Heart right ventricle (tissue), 16 donors: ENCODE results near the gene XPNPEP1. TPM values are rescaled to one million over a fixed set of nuclear protein-coding genes. Genes with fewer than 3 reads are reported as not detected.

Experiments
- ATAC-seq, 8 donors: fragments of 200-7000 bp; cut with Tn5 transposase; one replicate each; pipeline ENCODE4 v1.9.1; 2020; ENCODE audit warnings: mild to moderate bottlenecking in 8 of 8, moderate library complexity in 8 of 8, moderate number of reproducible peaks in 1 of 8
- DNase-seq, 2 donors: peaks; one replicate each; pipeline ENCODE4 v3.0.0-alpha.2; 2020
- H3K27ac ChIP-seq, 10 donors: fragments of 200-600 bp; sonication (generic) in 2 of 10; one replicate each; pipeline versions ENCODE4 v1.5.0 to v1.8.0; 2020 to 2022; ENCODE audit warnings: mild to moderate bottlenecking in 3 of 10
- H3K27me3 ChIP-seq, 7 donors: fragments of 200-600 bp; one replicate each; pipeline ENCODE4 v1.8.0; 2021 to 2022; ENCODE audit warnings: mild to moderate bottlenecking in 2 of 7
- H3K36me3 ChIP-seq, 9 donors: fragments of 200-600 bp; sonication (generic) in 1 of 9; one replicate each; pipeline versions ENCODE4 v1.5.0 to v1.8.0; 2020 to 2022; ENCODE audit warnings: mild to moderate bottlenecking in 2 of 9
- H3K4me1 ChIP-seq, 9 donors: fragments of 200-600 bp; sonication (generic) in 1 of 9; one replicate each; pipeline versions ENCODE4 v1.5.0 to v1.8.0; 2020 to 2022; ENCODE audit warnings: mild to moderate bottlenecking in 4 of 9
- H3K4me3 ChIP-seq, 10 donors: fragments of 200-600 bp; sonication (generic) in 2 of 10; one replicate each; pipeline versions ENCODE4 v1.5.0 to v1.8.0; 2020 to 2022; ENCODE audit warnings: mild to moderate bottlenecking in 7 of 10, moderate library complexity in 2 of 10
- H3K9me3 ChIP-seq, 11 donors: fragments of 200-600 bp in 10 of 11; sonication (generic) in 2 of 11; one replicate each; pipeline versions ENCODE4 v1.5.0 to v1.8.0; 2013 to 2022; ENCODE audit warnings: mild to moderate bottlenecking in 2 of 11, control low read depth in 1 of 11, moderate library complexity in 1 of 11
- CTCF ChIP-seq, 9 donors: fragments of 200-600 bp; sonication (generic) in 2 of 9; IDR thresholded peaks; one replicate each; pipeline versions ENCODE4 v1.5.0 to v1.8.0; 2021 to 2022; ENCODE audit warnings: antibody characterized with exemption in 9 of 9, mild to moderate bottlenecking in 5 of 9, moderate library complexity in 1 of 9
- WGBS, 2 donors: extraction: QIAGEN DNeasy Blood & Tissue Kit; methylation state at CpG; one replicate each; pipeline ENCODE4 v1.1.7; 2013; ENCODE audit warnings: inconsistent platforms in 1 of 2; 5-methylcytosine and 5-hydroxymethylcytosine counted together
- intact Hi-C, 10 donors: fragments of 100-400 bp; cut with DNase I; formaldehyde crosslinking; loops; one replicate each; pipeline versions ENCODE4 v1.11.1 to v1.14.2; 2022
- polyA plus RNA-seq, 2 donors: library from polyadenylated mRNA; stranded (reverse); fragments of 200-250 nt; gene quantifications; one replicate each; pipeline ENCODE4 v1.2.3, GENCODE V29; 2013
- total RNA-seq, 10 donors: library from RNA; stranded (reverse); fragmentation: NEBNext Ultra II Directional in 3 of 10; extraction: Animal tissue kit (Norgen Biotek cat#: 25700) in 3 of 10; gene quantifications; one replicate each; pipeline versions ENCODE4 v1.2.1 to v1.2.4, GENCODE V29; 2021 to 2023
- donor health status: Arrhythmogenic right ventricular cardiomyopathy.
- donor health status: ischemic (EF 13 %, LVEDD 7.1; RV severe dilation, severe dysfunction).
- donor health status: healthy with polysubstance abuse.
- donor health status: DM: no; HTN: yes; CAD: no.
- donor health status: DM: no; HTN: no; CAD: no.
- donor health status: ischemic (EF 25% LVEDD 6.9; RV normal size, moderate dysfunction).
- donor health status: ischemic (EF 25% LVEDD 5.7; RV mildly dilated, moderate dysfunction).
- donor health status: healthy.
- donor health status: DM: yes; HTN: yes; CAD: no.
- donor health status: Ischemic cardiomyopathy.
- donor health status: ischemic (EF 35%, LVEDD 5.7; RV mildly dilated, moderate dysfunction).
- donor health status: nonischemic (EF 11% LVEDD 7.7; RV severe dilation, severe dysfunction).
- donor health status: DM: yes; HTN: yes; CAD: no.
- donor health status: PGD.
- donor health status: ischemic (EF 29% LVEDD 5.4; RV normal size, mild dysfunction).
- donor health status: nonischemic (EF 23%, LVEDD 6.1; RV moderate dilation, normal function).

The XPNPEP1 gene
- total and polyA plus RNA-seq, 12 donors, result 15.9 to 51.6 (median 42.4) TPM

GRCh38 chr10:109969760-109970346 is 46.5 kb upstream of the XPNPEP1 start:
- H3K27ac ChIP-seq, result peak overlapping the region in 7 of 10 donors; percentile 11 to 68 (median 29)
- peaks cover 17 to 54% (median 37%) of the 10 kb centered on the region in 9 donors for H3K4me1 ChIP-seq
- intact Hi-C loops, result loop anchor here in 5 of 10 donors (5.0 to 10.0 kb wide), 3 partner anchors 37 to 85 kb away; partner anchors contain the start of gene ADD3 (in 1 of the 5)
- no peaks in the 10 kb centered on the region for H3K36me3 ChIP-seq
- no peaks in the 10 kb centered on the region for H3K9me3 ChIP-seq
- DNase-seq (no peak), ATAC-seq (peak in 1 of 8 donors; percentile 35)
- no peak for TF ChIP-seq CTCF (IDR thresholded peaks at IDR 0.05)
- H3K27me3 ChIP-seq, result no peaks in the 10 kb centered on the region
- WGBS, 2 donors, result 74 to 75% methylated on average over 8 of the region's 8 CpGs
- no peak overlapping the region for H3K4me3 ChIP-seq

- no peak for TF ChIP-seq CTCF (IDR thresholded peaks at IDR 0.05)
- Histone ChIP-seq H3K9me3 (no peaks in the 10 kb centered on the region), H3K27ac (peak overlapping the region in 8 of 10 donors; percentile 6 to 68 (median 28)), H3K4me3 (no peak overlapping the region), H3K36me3 (no peaks in the 10 kb centered on the region), H3K27me3 (no peaks in the 10 kb centered on the region), H3K4me1 (peaks cover 17 to 54% (median 37%) of the 10 kb centered on the region in 9 donors)
- DNase-seq (no peak), ATAC-seq (peak in 3 of 8 donors; percentile 11 to 68 (median 48))
- intact Hi-C loops, result loop anchor here in 2 of 10 donors (5.0 kb wide), 2 partner anchors 38 to 77 kb away; partner anchors contain the start of gene ADD3 (in 1 of the 2)
- WGBS, 2 donors, result 53 to 62% methylated on average over 14 of the region's 14 CpGs
These were observed 45.8 kb upstream of the XPNPEP1 start for GRCh38 chr10:109968953-109969759.

DNA sequence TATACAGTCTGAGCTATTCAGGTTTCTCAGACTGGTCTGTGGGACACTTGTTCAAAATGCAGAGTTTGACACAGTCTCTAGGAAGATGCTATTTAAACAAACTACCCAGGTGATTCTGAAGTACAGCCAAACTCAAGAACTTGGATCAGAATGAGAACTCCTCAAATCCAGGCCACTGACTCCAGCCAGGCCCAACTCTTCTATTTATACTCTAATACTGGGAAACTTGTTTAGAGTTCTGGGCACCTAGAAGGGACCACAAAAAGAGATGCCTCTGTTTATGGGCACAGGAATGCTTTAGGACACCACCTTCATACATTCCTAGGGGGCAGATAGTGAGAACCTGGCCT is 44.4 kb upstream of the XPNPEP1 start:
- intact Hi-C loops, result loop anchor here in 2 of 10 donors (5.0 kb wide), 2 partner anchors 40 to 75 kb away; partner anchors contain the start of gene ADD3 (in 1 of the 2)
- ATAC-seq (peak in 3 of 8 donors; percentile 4 to 36 (median 9)), DNase-seq (no peak)
- Histone ChIP-seq H3K27ac (peak overlapping the region in 8 of 10 donors; percentile 18 to 75 (median 53)), H3K4me3 (no peak overlapping the region), H3K36me3 (no peaks in the 10 kb centered on the region), H3K4me1 (peaks cover 17 to 55% (median 37%) of the 10 kb centered on the region in 9 donors), H3K9me3 (no peaks in the 10 kb centered on the region), H3K27me3 (no peaks in the 10 kb centered on the region)
- TF ChIP-seq CTCF (IDR thresholded peaks at IDR 0.05), result no peak

DNA sequence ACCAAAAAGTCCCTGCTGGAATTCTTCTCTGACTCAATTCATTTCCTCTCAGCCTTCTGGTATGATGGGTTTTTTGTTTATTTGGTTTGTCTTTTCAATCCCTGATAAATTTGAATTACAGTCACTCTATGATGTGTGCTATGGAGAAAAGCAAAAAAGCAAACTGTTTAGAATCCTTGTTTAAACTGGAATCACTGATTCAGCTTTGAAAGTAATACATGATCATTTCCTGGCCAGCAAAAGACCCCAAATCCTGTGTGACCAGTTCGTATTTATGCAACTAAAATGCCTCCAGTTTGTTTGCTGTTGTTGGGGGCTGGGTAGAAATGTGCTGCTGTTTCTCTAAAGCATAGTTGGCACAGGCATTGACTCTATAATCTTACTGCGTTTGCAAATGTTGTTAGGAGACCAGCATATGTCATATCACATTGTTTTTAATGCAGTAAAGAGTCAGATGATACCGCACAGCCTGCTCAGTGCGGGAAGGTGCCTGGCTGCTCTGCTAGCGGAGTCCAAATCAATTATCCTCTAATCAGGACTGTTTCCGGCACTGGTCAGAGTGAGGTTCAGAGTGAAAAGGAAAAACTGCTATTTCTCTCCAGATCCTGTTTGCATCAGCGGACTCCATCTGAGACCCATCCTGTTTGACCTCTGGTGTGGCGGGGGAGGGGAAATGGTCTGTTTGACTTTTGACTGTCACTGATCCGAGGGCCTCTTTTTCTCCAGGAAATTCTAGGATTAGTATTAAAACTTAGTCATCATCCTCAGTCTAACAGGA is 43.8 kb upstream of the XPNPEP1 start:
- Histone ChIP-seq H3K36me3 (no peaks in the 10 kb centered on the region), H3K9me3 (no peaks in the 10 kb centered on the region), H3K4me3 (no peak overlapping the region), H3K4me1 (peaks cover 17 to 60% (median 38%) of the 10 kb centered on the region in 9 donors), H3K27ac (peak overlapping the region in 9 of 10 donors; percentile 18 to 75 (median 48)), H3K27me3 (no peaks in the 10 kb centered on the region)
- no peak for TF ChIP-seq CTCF (IDR thresholded peaks at IDR 0.05)
- 36 to 39% methylated on average over 9 of the region's 9 CpGs for WGBS, 2 donors
- intact Hi-C loops, result loop anchor here in 2 of 10 donors (5.0 kb wide), 2 partner anchors 40 to 75 kb away; partner anchors contain the start of gene ADD3 (in 1 of the 2)
- DNase-seq (peak in 1 of 2 donors; percentile 60), ATAC-seq (peak in 5 of 8 donors; percentile 7 to 60 (median 56))
